ENCODE measurements around the gene TRPC6.
"Not testable (repeated sequence)": the region's sequence is repeated elsewhere in the genome, so short reads cannot be mapped to it uniquely, and the experiment has no call there.

The TRPC6 gene

DNA sequence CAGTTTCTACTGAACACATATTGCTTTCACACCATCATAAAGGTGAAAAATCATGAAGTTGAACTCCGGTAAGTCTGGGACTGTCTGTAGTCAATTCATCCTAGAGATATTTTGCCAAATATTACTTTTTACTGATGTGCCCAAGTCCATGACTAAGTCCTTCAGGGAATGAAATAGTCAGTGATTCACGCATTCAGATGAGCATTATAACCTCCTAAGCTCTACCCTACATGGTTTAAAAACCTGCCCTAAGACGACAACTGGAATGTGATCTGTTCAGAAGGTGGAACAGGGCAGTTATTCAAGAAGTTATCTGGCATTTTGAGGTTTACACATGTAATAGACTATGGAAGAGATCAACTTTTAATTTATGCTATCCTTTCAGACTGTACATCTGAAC is 125.6 kb downstream of the TRPC6 start:
- no peak overlapping the region for H3K4me3 Mint-ChIP-seq
- no peaks in the 10 kb centered on the region for H3K9me3 Mint-ChIP-seq
- no peaks in the 10 kb centered on the region for H3K27me3 Mint-ChIP-seq
- no peak overlapping the region for H3K27ac Mint-ChIP-seq
- intact Hi-C loops (cut with micrococcal nuclease), result loop anchor here (5.0 kb wide), 2 partner anchors 389 to 549 kb away; no protein-coding TSS in a partner anchor
- H3K36me3 Mint-ChIP-seq (ENCODE audit: low read depth), result no peaks in the 10 kb centered on the region
- H3K4me1 Mint-ChIP-seq (ENCODE audit: low read depth), result no peaks in the 10 kb centered on the region

DNA sequence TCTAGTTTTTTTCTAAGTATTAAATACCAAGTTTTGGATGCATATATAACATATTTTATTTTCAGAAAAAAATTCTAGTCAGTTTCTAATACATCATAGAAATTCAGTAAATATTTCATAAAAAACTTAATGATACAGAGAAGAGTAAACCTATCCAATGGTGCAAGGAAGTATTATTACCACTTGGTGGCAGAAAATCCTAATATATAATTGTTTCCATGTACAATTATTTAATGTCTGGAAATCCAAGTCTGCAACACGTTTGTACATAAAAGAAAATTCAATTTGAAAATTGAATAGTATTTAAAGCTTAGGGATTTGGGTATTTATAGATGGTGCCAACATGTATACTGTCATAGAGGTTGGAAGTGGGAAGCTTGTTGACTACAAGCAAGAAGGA is 127.0 kb downstream of the TRPC6 start:
- H3K27ac Mint-ChIP-seq, result no peak overlapping the region
- no peaks in the 10 kb centered on the region for H3K4me1 Mint-ChIP-seq (ENCODE audit: low read depth)
- no peak overlapping the region for H3K4me3 Mint-ChIP-seq
- intact Hi-C loops (cut with micrococcal nuclease), result loop anchor here (5.0 kb wide), 2 partner anchors 390 to 550 kb away; no protein-coding TSS in a partner anchor
- H3K27me3 Mint-ChIP-seq, result no peaks in the 10 kb centered on the region
- no peaks in the 10 kb centered on the region for H3K9me3 Mint-ChIP-seq
- no peaks in the 10 kb centered on the region for H3K36me3 Mint-ChIP-seq (ENCODE audit: low read depth)

DNA sequence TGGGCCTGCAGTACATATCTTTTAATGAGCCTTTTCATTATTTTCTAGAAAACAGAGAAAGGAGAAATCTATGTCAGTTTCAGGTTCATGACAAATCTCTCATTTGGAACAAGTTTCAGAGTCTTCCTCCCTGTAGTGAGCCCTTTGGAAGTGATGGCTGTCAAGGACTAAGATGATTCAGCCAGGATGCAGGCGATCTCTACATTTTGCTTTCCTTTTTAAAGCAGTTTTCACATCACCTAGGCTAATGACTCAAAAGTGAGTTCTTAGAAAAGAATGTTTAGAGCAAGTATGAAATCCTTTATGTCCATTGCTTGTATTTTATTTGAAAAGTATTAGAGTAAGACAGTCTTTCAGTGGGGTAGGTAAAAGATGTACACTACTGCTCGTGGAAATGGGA is 130.1 kb downstream of the TRPC6 start:
- intact Hi-C loops (cut with micrococcal nuclease), result no loop called here
- Mint-ChIP-seq H3K36me3 (ENCODE audit: low read depth) (no peaks in the 10 kb centered on the region), H3K4me3 (no peak overlapping the region), H3K27ac (no peak overlapping the region), H3K4me1 (ENCODE audit: low read depth) (no peaks in the 10 kb centered on the region), H3K9me3 (no peaks in the 10 kb centered on the region), H3K27me3 (no peaks in the 10 kb centered on the region)

DNA sequence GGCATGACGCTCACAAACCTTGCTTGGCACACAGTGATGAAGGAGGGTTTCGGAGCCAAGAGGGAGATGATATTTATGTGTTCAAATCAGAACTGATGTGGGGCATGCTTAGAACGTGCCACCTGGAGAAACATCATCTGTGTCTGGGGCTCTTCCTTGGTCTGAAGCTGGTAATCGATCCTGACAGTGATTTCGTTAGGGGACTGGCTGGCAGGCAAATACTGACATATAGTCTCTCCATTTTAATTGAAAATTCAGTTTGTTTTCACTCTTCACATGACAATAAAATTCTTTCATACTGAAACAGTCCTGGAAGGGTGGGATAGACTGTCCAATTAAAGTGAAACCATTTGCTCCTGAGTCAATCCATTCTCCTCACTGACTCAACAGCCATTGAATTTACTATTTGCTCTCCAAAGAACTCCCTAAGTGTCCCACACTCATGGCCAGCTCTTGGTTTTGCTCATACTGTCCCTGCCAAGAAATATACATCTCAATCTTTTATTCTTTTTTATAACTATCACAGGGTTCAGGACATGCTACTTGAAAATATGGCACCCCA is 134.8 kb downstream of the TRPC6 start:
- no peak overlapping the region for H3K27ac Mint-ChIP-seq
- H3K36me3 Mint-ChIP-seq (ENCODE audit: low read depth), result no peaks in the 10 kb centered on the region
- no peaks in the 10 kb centered on the region for H3K4me1 Mint-ChIP-seq (ENCODE audit: low read depth)
- intact Hi-C loops (cut with micrococcal nuclease), result no loop called here
- H3K27me3 Mint-ChIP-seq, result no peaks in the 10 kb centered on the region
- H3K9me3 Mint-ChIP-seq, result no peaks in the 10 kb centered on the region
- H3K4me3 Mint-ChIP-seq, result no peak overlapping the region

- H3K9me3 Mint-ChIP-seq, result no peaks in the 10 kb centered on the region
- no peaks in the 10 kb centered on the region for H3K36me3 Mint-ChIP-seq (ENCODE audit: low read depth)
- intact Hi-C loops (cut with micrococcal nuclease), result no loop called here
- H3K4me1 Mint-ChIP-seq (ENCODE audit: low read depth), result no peaks in the 10 kb centered on the region
- no peak overlapping the region for H3K4me3 Mint-ChIP-seq
- H3K27me3 Mint-ChIP-seq, result no peaks in the 10 kb centered on the region
- H3K27ac Mint-ChIP-seq, result no peak overlapping the region
Measured at GRCh38 chr11:101446726-101447125, 137.1 kb downstream of the TRPC6 start.

- no peaks in the 10 kb centered on the region for H3K4me1 Mint-ChIP-seq (ENCODE audit: low read depth)
- no peaks in the 10 kb centered on the region for H3K9me3 Mint-ChIP-seq
- no peak overlapping the region for H3K27ac Mint-ChIP-seq
- no peak overlapping the region for H3K4me3 Mint-ChIP-seq
- intact Hi-C loops (cut with micrococcal nuclease), result no loop called here
- no peaks in the 10 kb centered on the region for H3K27me3 Mint-ChIP-seq
- no peaks in the 10 kb centered on the region for H3K36me3 Mint-ChIP-seq (ENCODE audit: low read depth)
Measured at GRCh38 chr11:101446238-101446637, 137.6 kb downstream of the TRPC6 start.

- intact Hi-C loops (cut with micrococcal nuclease), result no loop called here
Measured at GRCh38 chr11:101445761-101446160, 138.0 kb downstream of the TRPC6 start.

GRCh38 chr11:101444851-101445250 is 139.0 kb downstream of the TRPC6 start:
- no peaks in the 10 kb centered on the region for H3K4me1 Mint-ChIP-seq (ENCODE audit: low read depth)
- intact Hi-C loops (cut with micrococcal nuclease), result no loop called here
- no peaks in the 10 kb centered on the region for H3K36me3 Mint-ChIP-seq (ENCODE audit: low read depth)
- H3K9me3 Mint-ChIP-seq, result no peaks in the 10 kb centered on the region
- no peak overlapping the region for H3K27ac Mint-ChIP-seq
- no peaks in the 10 kb centered on the region for H3K27me3 Mint-ChIP-seq
- H3K4me3 Mint-ChIP-seq, result no peak overlapping the region

More at GRCh38 chr11:101445761-101446160, 138.0 kb downstream of the TRPC6 start:
- Mint-ChIP-seq H3K27ac (no peak overlapping the region), H3K9me3 (no peaks in the 10 kb centered on the region), H3K36me3 (ENCODE audit: low read depth) (no peaks in the 10 kb centered on the region), H3K4me3 (no peak overlapping the region), H3K4me1 (ENCODE audit: low read depth) (no peaks in the 10 kb centered on the region), H3K27me3 (no peaks in the 10 kb centered on the region)

DNA sequence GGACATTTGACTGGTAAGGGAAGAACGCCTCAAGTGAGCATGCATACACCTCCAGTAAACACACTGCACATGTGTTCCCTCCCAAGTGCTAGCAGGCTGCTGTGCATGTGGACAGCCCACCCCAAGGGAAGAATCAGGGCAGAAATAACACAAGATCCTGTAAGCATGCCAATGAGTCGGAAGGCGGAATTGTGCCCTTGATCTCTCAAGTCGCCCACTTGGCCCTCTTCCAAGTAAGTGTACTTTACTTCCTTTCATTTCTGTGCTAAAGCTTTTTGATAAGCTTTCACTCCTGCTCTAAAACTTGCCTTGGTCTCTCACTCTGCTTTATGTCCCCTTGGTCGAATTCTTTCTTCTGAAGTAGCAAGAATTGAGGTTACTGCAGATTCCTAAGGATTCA is 139.6 kb downstream of the TRPC6 start:
- Mint-ChIP-seq H3K9me3 (no peaks in the 10 kb centered on the region), H3K27me3 (no peaks in the 10 kb centered on the region), H3K4me3 (no peak overlapping the region), H3K4me1 (ENCODE audit: low read depth) (no peaks in the 10 kb centered on the region), H3K27ac (no peak overlapping the region), H3K36me3 (ENCODE audit: low read depth) (no peaks in the 10 kb centered on the region)
- intact Hi-C loops (cut with micrococcal nuclease), result no loop called here

DNA sequence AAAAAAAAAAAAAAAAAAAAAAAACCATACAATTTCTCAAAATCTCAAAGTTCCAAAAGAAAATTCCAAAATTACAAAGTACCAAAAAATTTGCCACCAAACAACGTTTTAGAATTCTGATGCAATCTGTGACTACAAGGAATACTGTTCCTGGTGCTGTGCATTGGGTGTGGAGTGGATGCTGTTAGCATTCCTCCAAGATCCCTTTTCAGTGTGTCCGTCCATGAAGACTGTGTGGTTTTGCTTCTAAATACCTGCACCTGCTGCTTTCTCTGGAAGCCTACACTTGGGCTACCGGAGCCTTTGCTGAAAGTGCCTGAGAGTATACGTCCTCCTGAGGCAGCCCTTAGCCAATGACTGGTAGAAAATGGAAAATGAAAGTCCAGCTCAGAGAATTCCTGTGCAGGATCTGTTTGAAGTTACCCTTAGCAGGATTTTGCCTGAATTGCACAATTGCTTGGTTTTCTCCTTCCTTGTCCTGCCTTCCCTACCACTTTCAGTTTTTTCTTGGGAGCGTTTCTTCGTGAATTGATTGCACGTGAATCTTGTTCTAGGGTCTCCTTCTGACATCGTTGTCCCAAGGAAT is 140.8 kb downstream of the TRPC6 start:
- Mint-ChIP-seq H3K27me3 (no peaks in the 10 kb centered on the region), H3K4me3 (no peak overlapping the region), H3K4me1 (ENCODE audit: low read depth) (no peaks in the 10 kb centered on the region), H3K27ac (no peak overlapping the region), H3K36me3 (ENCODE audit: low read depth) (no peaks in the 10 kb centered on the region), H3K9me3 (no peaks in the 10 kb centered on the region)
- intact Hi-C loops (cut with micrococcal nuclease), result no loop called here

GRCh38 chr11:101442171-101442570 is 141.6 kb downstream of the TRPC6 start:
- Mint-ChIP-seq H3K9me3 (no peaks in the 10 kb centered on the region), H3K4me3 (no peak overlapping the region), H3K36me3 (ENCODE audit: low read depth) (no peaks in the 10 kb centered on the region), H3K27me3 (no peaks in the 10 kb centered on the region), H3K27ac (no peak overlapping the region), H3K4me1 (ENCODE audit: low read depth) (no peaks in the 10 kb centered on the region)
- intact Hi-C loops (cut with micrococcal nuclease), result no loop called here

DNA sequence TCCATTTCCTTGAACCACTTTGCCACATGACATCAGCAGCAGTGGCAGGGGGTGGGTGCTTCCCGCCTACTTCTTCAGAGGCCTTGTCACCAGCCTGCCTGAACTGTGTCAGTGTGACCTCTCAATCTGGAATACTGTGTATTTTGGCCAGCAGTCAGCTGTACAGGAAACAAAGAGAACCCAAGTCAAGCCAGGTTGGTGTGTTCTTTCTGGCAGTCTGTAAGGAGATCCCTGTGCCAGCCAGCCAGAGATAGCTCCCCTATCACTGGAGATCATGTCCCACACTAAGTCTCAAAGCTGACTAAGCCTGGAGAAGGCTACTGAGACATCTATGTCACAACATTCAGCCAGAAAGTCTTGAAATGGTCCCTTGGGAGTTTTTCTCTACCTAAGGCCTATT is 142.1 kb downstream of the TRPC6 start:
- intact Hi-C loops (cut with micrococcal nuclease), result no loop called here
- Mint-ChIP-seq H3K36me3 (ENCODE audit: low read depth) (no peaks in the 10 kb centered on the region), H3K27ac (no peak overlapping the region), H3K4me3 (no peak overlapping the region), H3K27me3 (no peaks in the 10 kb centered on the region), H3K9me3 (no peaks in the 10 kb centered on the region), H3K4me1 (ENCODE audit: low read depth) (no peaks in the 10 kb centered on the region)

DNA sequence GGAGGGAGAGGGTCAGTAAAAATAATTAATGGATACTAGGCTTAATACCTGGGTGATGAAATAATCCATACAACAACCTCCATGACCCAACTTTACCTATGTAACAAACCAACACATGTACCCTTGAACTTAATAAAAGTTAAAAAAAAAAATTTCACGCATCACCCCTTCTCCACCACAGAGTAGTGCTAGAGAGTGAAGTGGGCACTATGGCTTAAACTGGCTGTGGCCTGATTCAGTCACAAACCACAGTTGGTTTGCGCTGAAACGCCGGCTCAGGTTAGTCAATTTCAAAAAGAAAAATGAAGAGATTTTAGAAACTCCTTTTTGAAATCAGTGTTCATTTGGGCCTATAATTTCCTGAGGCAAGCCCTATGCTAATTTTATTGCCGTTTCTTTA is 144.3 kb downstream of the TRPC6 start:
- H3K27ac Mint-ChIP-seq, result no peak overlapping the region
- no peaks in the 10 kb centered on the region for H3K4me1 Mint-ChIP-seq (ENCODE audit: low read depth)
- no peaks in the 10 kb centered on the region for H3K27me3 Mint-ChIP-seq

DNA sequence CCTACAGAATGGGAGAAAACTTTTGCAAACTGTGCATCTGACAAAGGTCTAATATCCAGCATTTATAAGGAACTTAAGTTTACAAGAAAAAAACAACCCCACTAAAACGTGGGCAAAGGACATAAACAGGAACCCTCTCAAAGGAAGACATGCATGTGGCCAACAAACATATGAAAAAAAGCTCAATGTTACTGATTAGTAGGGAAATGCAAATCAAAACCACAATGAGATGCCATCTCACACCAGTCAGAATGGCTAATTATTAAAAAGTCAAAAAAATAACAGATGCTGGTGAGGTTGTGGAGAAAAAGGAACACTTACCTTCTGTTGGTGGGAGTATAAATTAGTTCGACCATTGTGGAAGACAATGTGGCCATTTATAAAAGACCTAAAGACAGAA is 145.1 kb downstream of the TRPC6 start:
- H3K27ac Mint-ChIP-seq; H3K9me3 Mint-ChIP-seq; H3K36me3 Mint-ChIP-seq (ENCODE audit: low read depth); intact Hi-C loops (cut with micrococcal nuclease); H3K4me1 Mint-ChIP-seq (ENCODE audit: low read depth); H3K4me3 Mint-ChIP-seq; H3K27me3 Mint-ChIP-seq: not testable (repeated sequence)

More for the DNA sequence above, 144.3 kb downstream of the TRPC6 start:
- Mint-ChIP-seq H3K9me3 (no peaks in the 10 kb centered on the region), H3K4me3 (no peak overlapping the region), H3K36me3 (ENCODE audit: low read depth) (no peaks in the 10 kb centered on the region)
- intact Hi-C loops (cut with micrococcal nuclease), result no loop called here

DNA sequence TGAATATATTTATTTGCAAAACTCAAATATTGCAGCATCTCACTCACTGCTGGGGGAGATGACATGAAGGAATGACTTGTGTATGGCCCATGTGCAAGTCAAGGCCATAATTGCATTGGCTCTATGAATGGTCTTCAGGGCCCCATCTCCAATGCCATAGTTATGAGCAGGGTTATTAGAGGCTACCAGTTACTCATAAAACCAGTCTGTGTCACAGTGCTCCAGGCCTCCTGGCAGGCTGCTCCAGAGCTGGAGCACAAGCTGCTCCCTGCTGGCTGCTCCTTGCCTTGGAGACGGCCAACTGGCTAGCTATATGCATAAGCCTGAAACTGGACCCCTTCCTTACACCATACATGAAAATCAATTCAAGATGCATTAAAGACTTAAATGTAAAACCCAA is 145.7 kb downstream of the TRPC6 start:
- Mint-ChIP-seq H3K27ac (no peak overlapping the region), H3K4me3 (no peak overlapping the region), H3K9me3 (no peaks in the 10 kb centered on the region), H3K36me3 (ENCODE audit: low read depth) (no peaks in the 10 kb centered on the region), H3K27me3 (no peaks in the 10 kb centered on the region), H3K4me1 (ENCODE audit: low read depth) (no peaks in the 10 kb centered on the region)
- intact Hi-C loops (cut with micrococcal nuclease), result no loop called here

Data from dendritic cell treated with granulocyte-macrophage colony-stimulating factor and Interleukin-4, amounts not matched to agents 40 ng/mL and 50 ng/mL, for 4 days (primary cell).